Ishikawa (cell line): ENCODE results near the gene ARG2.

Source experiments
- CEBPB ChIP-seq: IDR thresholded peaks from 2 replicates; pipeline ENCODE4 v1.6.1; 2012
- CREB1 ChIP-seq: IDR thresholded peaks from 2 replicates; pipeline ENCODE4 v1.6.1; 2012; ENCODE audit warnings: low read depth
- EGR1 ChIP-seq: IDR thresholded peaks from 2 replicates; pipeline ENCODE4 v1.6.1; 2012
- EP300 ChIP-seq: IDR thresholded peaks from 2 replicates; pipeline ENCODE4 v1.6.1; 2012; ENCODE audit warnings: borderline replicate concordance
- FOXM1 ChIP-seq: IDR thresholded peaks from 2 replicates; pipeline ENCODE4 v1.6.1; 2012; ENCODE audit warnings: low read depth, borderline replicate concordance
- MAX ChIP-seq: IDR thresholded peaks from 2 replicates; pipeline ENCODE4 v1.6.1; 2012
- NFIC ChIP-seq: IDR thresholded peaks from 2 replicates; pipeline ENCODE4 v1.6.1; 2012
- RAD21 ChIP-seq: IDR thresholded peaks from 2 replicates; pipeline ENCODE4 v1.6.1; 2012; ENCODE audit warnings: low read depth
- TAF1 ChIP-seq: IDR thresholded peaks from 2 replicates; pipeline ENCODE4 v1.6.1; 2012; ENCODE audit warnings: low read depth, mild to moderate bottlenecking
- TCF12 ChIP-seq: IDR thresholded peaks from 2 replicates; pipeline ENCODE4 v1.6.1; 2012; ENCODE audit warnings: low read depth
- TEAD4 ChIP-seq: IDR thresholded peaks from 2 replicates; pipeline ENCODE4 v1.6.1; 2012
- YY1 ChIP-seq: IDR thresholded peaks from 2 replicates; pipeline ENCODE4 v1.6.1; 2012; ENCODE audit warnings: low read depth
- ZBTB7A ChIP-seq: IDR thresholded peaks from 2 replicates; pipeline ENCODE4 v1.6.1; 2012; ENCODE audit warnings: low read depth
- TF ChIP-seq, protein P1 (sequence below): IDR thresholded peaks from 2 replicates; pipeline ENCODE4 v1.6.1; 2012
- TF ChIP-seq, protein P2 (sequence below): IDR thresholded peaks from 2 replicates; pipeline ENCODE4 v1.6.1; 2012; ENCODE audit warnings: low read depth, mild to moderate bottlenecking

Gene ARG2

DNA sequence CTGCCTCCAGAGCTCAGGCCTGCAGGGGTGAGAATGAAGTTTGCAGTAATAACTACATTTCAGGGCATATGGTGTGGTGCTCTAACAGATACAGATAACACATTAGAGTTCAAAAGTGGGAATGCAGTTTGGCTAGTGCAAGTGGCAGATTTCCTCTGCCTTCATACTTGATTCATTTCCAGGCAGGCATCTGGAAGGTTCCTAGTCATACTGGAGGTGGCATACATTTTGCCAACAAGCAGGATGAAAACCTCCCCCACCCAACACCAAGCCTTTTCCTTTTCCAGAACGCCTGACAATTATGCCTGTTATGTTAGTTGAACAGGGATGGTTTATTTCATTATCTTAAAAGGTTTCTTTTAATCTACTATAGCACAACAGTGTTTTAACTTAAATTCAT lies 30.4 kb downstream of the ARG2 start:
- no peak for TF ChIP-seq ZBTB7A
- TF ChIP-seq YY1: no peak
- TF ChIP-seq FOXM1: no peak
- no peak for TF ChIP-seq TEAD4
- TF ChIP-seq MAX: no peak
- TF ChIP-seq TCF12: no peak
- no peak for TF ChIP-seq EGR1
- TF ChIP-seq, protein P1, sequence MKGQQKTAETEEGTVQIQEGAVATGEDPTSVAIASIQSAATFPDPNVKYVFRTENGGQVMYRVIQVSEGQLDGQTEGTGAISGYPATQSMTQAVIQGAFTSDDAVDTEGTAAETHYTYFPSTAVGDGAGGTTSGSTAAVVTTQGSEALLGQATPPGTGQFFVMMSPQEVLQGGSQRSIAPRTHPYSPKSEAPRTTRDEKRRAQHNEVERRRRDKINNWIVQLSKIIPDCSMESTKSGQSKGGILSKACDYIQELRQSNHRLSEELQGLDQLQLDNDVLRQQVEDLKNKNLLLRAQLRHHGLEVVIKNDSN: no peak
- TF ChIP-seq TAF1: no peak
- TF ChIP-seq, protein P2, sequence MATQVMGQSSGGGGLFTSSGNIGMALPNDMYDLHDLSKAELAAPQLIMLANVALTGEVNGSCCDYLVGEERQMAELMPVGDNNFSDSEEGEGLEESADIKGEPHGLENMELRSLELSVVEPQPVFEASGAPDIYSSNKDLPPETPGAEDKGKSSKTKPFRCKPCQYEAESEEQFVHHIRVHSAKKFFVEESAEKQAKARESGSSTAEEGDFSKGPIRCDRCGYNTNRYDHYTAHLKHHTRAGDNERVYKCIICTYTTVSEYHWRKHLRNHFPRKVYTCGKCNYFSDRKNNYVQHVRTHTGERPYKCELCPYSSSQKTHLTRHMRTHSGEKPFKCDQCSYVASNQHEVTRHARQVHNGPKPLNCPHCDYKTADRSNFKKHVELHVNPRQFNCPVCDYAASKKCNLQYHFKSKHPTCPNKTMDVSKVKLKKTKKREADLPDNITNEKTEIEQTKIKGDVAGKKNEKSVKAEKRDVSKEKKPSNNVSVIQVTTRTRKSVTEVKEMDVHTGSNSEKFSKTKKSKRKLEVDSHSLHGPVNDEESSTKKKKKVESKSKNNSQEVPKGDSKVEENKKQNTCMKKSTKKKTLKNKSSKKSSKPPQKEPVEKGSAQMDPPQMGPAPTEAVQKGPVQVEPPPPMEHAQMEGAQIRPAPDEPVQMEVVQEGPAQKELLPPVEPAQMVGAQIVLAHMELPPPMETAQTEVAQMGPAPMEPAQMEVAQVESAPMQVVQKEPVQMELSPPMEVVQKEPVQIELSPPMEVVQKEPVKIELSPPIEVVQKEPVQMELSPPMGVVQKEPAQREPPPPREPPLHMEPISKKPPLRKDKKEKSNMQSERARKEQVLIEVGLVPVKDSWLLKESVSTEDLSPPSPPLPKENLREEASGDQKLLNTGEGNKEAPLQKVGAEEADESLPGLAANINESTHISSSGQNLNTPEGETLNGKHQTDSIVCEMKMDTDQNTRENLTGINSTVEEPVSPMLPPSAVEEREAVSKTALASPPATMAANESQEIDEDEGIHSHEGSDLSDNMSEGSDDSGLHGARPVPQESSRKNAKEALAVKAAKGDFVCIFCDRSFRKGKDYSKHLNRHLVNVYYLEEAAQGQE: no peak
- no peak for TF ChIP-seq CREB1
- no peak for TF ChIP-seq CEBPB
- TF ChIP-seq EP300: no peak
- no peak for TF ChIP-seq RAD21
- TF ChIP-seq NFIC: no peak

DNA sequence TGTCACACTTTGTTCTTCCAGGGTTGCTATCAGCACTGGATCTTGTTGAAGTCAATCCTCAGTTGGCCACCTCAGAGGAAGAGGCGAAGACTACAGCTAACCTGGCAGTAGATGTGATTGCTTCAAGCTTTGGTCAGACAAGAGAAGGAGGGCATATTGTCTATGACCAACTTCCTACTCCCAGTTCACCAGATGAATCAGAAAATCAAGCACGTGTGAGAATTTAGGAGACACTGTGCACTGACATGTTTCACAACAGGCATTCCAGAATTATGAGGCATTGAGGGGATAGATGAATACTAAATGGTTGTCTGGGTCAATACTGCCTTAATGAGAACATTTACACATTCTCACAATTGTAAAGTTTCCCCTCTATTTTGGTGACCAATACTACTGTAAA lies 31.0 kb downstream of the ARG2 start:
- TF ChIP-seq, protein P1: no peak
- TF ChIP-seq CREB1 (no peak), EGR1 (no peak), TCF12 (no peak), YY1 (no peak), EP300 (no peak), TAF1 (no peak), ZBTB7A (no peak), NFIC (no peak), MAX (no peak), CEBPB (no peak), RAD21 (no peak), FOXM1 (no peak), TEAD4 (no peak)
- TF ChIP-seq, protein P2: no peak

- TF ChIP-seq, protein P2: no peak
- TF ChIP-seq EP300 (no peak), TCF12 (no peak), EGR1 (no peak), ZBTB7A (no peak), CEBPB (no peak), TEAD4 (no peak), NFIC (no peak), RAD21 (no peak), FOXM1 (no peak), MAX (no peak), TAF1 (no peak), YY1 (no peak), CREB1 (no peak)
- TF ChIP-seq, protein P1: no peak
Observed at GRCh38 chr14:67652189-67652588, 32.5 kb downstream of the ARG2 start.

- TF ChIP-seq ZBTB7A: no peak
- no peak for TF ChIP-seq EGR1
- TF ChIP-seq CREB1: no peak
- no peak for TF ChIP-seq CEBPB
- no peak for TF ChIP-seq MAX
- TF ChIP-seq, protein P2: no peak
- TF ChIP-seq TCF12: no peak
- no peak for TF ChIP-seq RAD21
- no peak for TF ChIP-seq TEAD4
- no peak for TF ChIP-seq NFIC
- no peak for TF ChIP-seq TAF1
- TF ChIP-seq, protein P1: no peak
- TF ChIP-seq FOXM1: no peak
- no peak for TF ChIP-seq YY1
Observed at GRCh38 chr14:67653651-67654280, 34.0 kb downstream of the ARG2 start.
